GM12892 (cell line): Measurements from ENCODE around the gene SEZ6L2.

Experiments used
- POLR2A ChIP-seq: IDR thresholded peaks from 2 replicates; pipeline ENCODE4 v1.6.1; 2011; ENCODE audit warnings: low read depth, low read length, control low read depth
- POLR2AphosphoS5 ChIP-seq: IDR thresholded peaks from 2 replicates; pipeline ENCODE4 v1.6.1; 2011; ENCODE audit warnings: low read depth, low read length, control low read depth

GRCh38 chr16:29908719-29909220, 9.4 kb upstream of the SEZ6L2 start:
- TF ChIP-seq POLR2A (no peak), POLR2AphosphoS5 (no peak)
